Liver (tissue), 9 donors: ENCODE data around the gene WSCD1. TPM values are rescaled to one million over a fixed set of nuclear protein-coding genes. Genes with fewer than 3 reads are reported as not detected.

Source experiments
- DNase-seq: peaks from one replicate; pipeline ENCODE4 v3.0.0-alpha.2; 2017; ENCODE audit warnings: low spot score
- H3K27ac ChIP-seq, 2 donors: one replicate each; pipeline ENCODE4 v1.7.0; 2013; ENCODE audit warnings: inconsistent platforms in 2 of 2, low read length in 2 of 2, control low read depth in 1 of 2, low read depth in 1 of 2, mild to moderate bottlenecking in 1 of 2
- H3K27me3 ChIP-seq, 4 donors: one replicate each; pipeline versions ENCODE4 v1.6.1 to v1.7.0; 2013; ENCODE audit warnings: low read length in 3 of 4, inconsistent platforms in 1 of 4, mild to moderate bottlenecking in 1 of 4, moderate library complexity in 1 of 4; ENCODE audit not compliant: control insufficient read depth in 4 of 4, insufficient read depth in 4 of 4
- H3K36me3 ChIP-seq, 4 donors: one replicate each; pipeline versions ENCODE4 v1.6.1 to v1.7.0; 2013; ENCODE audit warnings: low read length in 3 of 4, mild to moderate bottlenecking in 3 of 4, low read depth in 1 of 4, moderate library complexity in 1 of 4; ENCODE audit not compliant: control insufficient read depth in 4 of 4, insufficient read depth in 3 of 4
- H3K4me1 ChIP-seq, 4 donors: one replicate each; pipeline versions ENCODE4 v1.6.1 to v1.7.0; 2013; ENCODE audit warnings: low read length in 3 of 4, mild to moderate bottlenecking in 3 of 4, moderate library complexity in 1 of 4; ENCODE audit not compliant: control insufficient read depth in 4 of 4, insufficient read depth in 4 of 4
- H3K4me3 ChIP-seq, 3 donors: one replicate each; pipeline versions ENCODE4 v1.6.1 to v1.7.0; 2013; ENCODE audit warnings: low read length in 3 of 3, control low read depth in 1 of 3, low read depth in 1 of 3, mild to moderate bottlenecking in 1 of 3
- H3K9ac ChIP-seq, 2 donors: one replicate each; pipeline ENCODE4 v1.7.0; 2013; ENCODE audit warnings: low read length in 2 of 2, mild to moderate bottlenecking in 2 of 2, moderate library complexity in 2 of 2, control low read depth in 1 of 2, low read depth in 1 of 2
- H3K9me3 ChIP-seq, 4 donors: one replicate each; pipeline versions ENCODE4 v1.6.1 to v1.7.0; 2013; ENCODE audit warnings: low read length in 3 of 4; ENCODE audit not compliant: control insufficient read depth in 4 of 4
- ATF3 ChIP-seq: IDR thresholded peaks from 2 replicates; pipeline ENCODE4 v1.6.1; 2016; ENCODE audit warnings: antibody characterized with exemption
- CTCF ChIP-seq: fragments of 150-350 bp; IDR thresholded peaks from 2 replicates; pipeline ENCODE4 v1.5.1; 2017; ENCODE audit warnings: improper control_type of control experiment, low read depth, low read length; ENCODE audit not compliant: missing input control
- EGR1 ChIP-seq, 2 donors: IDR thresholded peaks; 2 replicates each; pipeline ENCODE4 v1.6.1; 2016 to 2018; ENCODE audit warnings: antibody characterized with exemption in 2 of 2, low read depth in 2 of 2
- FOXA2 ChIP-seq: IDR thresholded peaks from 2 replicates; pipeline ENCODE4 v1.6.1; 2016; ENCODE audit warnings: antibody characterized with exemption
- GABPA ChIP-seq, 2 donors: IDR thresholded peaks in 1 of 2; conservative IDR thresholded peaks in 1 of 2; 2 replicates each; pipeline ENCODE4 v1.6.1; 2016; ENCODE audit warnings: antibody characterized with exemption in 2 of 2, mild to moderate bottlenecking in 1 of 2, moderate library complexity in 1 of 2
- HNF4A ChIP-seq, 2 donors: conservative IDR thresholded peaks; 2 replicates each; pipeline ENCODE4 v1.6.1; 2016; ENCODE audit warnings: antibody characterized with exemption in 2 of 2, mild to moderate bottlenecking in 2 of 2
- HNF4G ChIP-seq: IDR thresholded peaks from 2 replicates; pipeline ENCODE4 v1.6.1; 2016; ENCODE audit warnings: antibody characterized with exemption
- JUND ChIP-seq, 2 donors: IDR thresholded peaks; 2 replicates each; pipeline ENCODE4 v1.6.1; 2016; ENCODE audit warnings: antibody characterized with exemption in 2 of 2
- MAX ChIP-seq: IDR thresholded peaks from 2 replicates; pipeline ENCODE4 v1.6.1; 2016; ENCODE audit warnings: antibody characterized with exemption
- NR2F2 ChIP-seq: IDR thresholded peaks from 2 replicates; pipeline ENCODE4 v1.6.1; 2016; ENCODE audit warnings: antibody characterized with exemption
- RAD21 ChIP-seq, 2 donors: IDR thresholded peaks; 2 replicates each; pipeline ENCODE4 v1.6.1; 2016; ENCODE audit warnings: antibody characterized with exemption in 2 of 2, mild to moderate bottlenecking in 2 of 2
- REST ChIP-seq: IDR thresholded peaks from 2 replicates; pipeline ENCODE4 v1.6.1; 2016; ENCODE audit warnings: antibody characterized with exemption, mild to moderate bottlenecking
- SP1 ChIP-seq: IDR thresholded peaks from 2 replicates; pipeline ENCODE4 v1.6.1; 2018; ENCODE audit warnings: antibody characterized with exemption, mild to moderate bottlenecking
- TAF1 ChIP-seq: conservative IDR thresholded peaks from 2 replicates; pipeline ENCODE4 v1.6.1; 2016; ENCODE audit warnings: antibody characterized with exemption, mild to moderate bottlenecking
- YY1 ChIP-seq: IDR thresholded peaks from 2 replicates; pipeline ENCODE4 v1.6.1; 2016; ENCODE audit warnings: antibody characterized with exemption, mild to moderate bottlenecking
- ZBTB33 ChIP-seq: IDR thresholded peaks from 2 replicates; pipeline ENCODE4 v1.6.1; 2016; ENCODE audit warnings: antibody characterized with exemption
- WGBS: extraction: QIAGEN DNeasy Blood & Tissue Kit; methylation state at CpG from one replicate; pipeline ENCODE4 v1.1.7; 2013; 5-methylcytosine and 5-hydroxymethylcytosine counted together
- polyA plus RNA-seq, 2 donors: library from polyadenylated mRNA; stranded (reverse) in 1 of 2; unstranded in 1 of 2; fragments of 200-250 nt in 1 of 2; fragments of >200 nt in 1 of 2; fragmentation: Nextera tagmentation in 1 of 2; extraction: Ambion mirVana in 1 of 2; gene quantifications; one replicate each; pipeline versions ENCODE4 v1.2.1 to v1.2.3, GENCODE V29; 2013 to 2015
- total RNA-seq, 2 donors: library from RNA; depleted of rRNA; stranded (reverse); fragments of >200 nt; gene quantifications; one replicate each; pipeline ENCODE4 v1.2.3, GENCODE V29; 2014
- donor health status: healthy.
- donor health status: healthy.
- donor health status: healthy.
- donor health status: healthy.
- donor health status: healthy.

Gene WSCD1
- total and polyA plus RNA-seq, 4 donors, result 0.10 to 3.8 (median 1.3) TPM

GRCh38 chr17:6024576-6024975 is 45.6 kb upstream of the WSCD1 start:
- no peak overlapping the region for H3K4me3 ChIP-seq
- H3K9me3 ChIP-seq, result peaks cover 0 to 2% (median 0%) of the 10 kb centered on the region in 4 donors
- no peaks in the 10 kb centered on the region for H3K4me1 ChIP-seq
- WGBS, result 86% methylated on average over 6 of the region's 6 CpGs
- H3K9ac ChIP-seq, result no peak overlapping the region
- H3K27me3 ChIP-seq, result peaks cover 0 to 5% (median 0%) of the 10 kb centered on the region in 4 donors
- no peaks in the 10 kb centered on the region for H3K36me3 ChIP-seq
- DNase-seq, result no peak
- TF ChIP-seq ATF3 (no peak), JUND (IDR thresholded peaks at IDR 0.05) (no peak), EGR1 (IDR thresholded peaks at IDR 0.05; ENCODE audit: low read depth in 2 of 2) (no peak), CTCF (no peak), SP1 (no peak), REST (no peak), HNF4G (no peak), HNF4A (conservative IDR thresholded peaks at IDR 0.05) (no peak), FOXA2 (no peak)
- H3K27ac ChIP-seq, result no peak overlapping the region

GRCh38 chr17:6027342-6028024 is 42.7 kb upstream of the WSCD1 start:
- Histone ChIP-seq H3K27ac (no peak overlapping the region), H3K4me3 (no peak overlapping the region), H3K9ac (no peak overlapping the region), H3K4me1 (no peaks in the 10 kb centered on the region), H3K36me3 (no peaks in the 10 kb centered on the region), H3K27me3 (no peaks in the 10 kb centered on the region), H3K9me3 (peaks cover 0 to 2% (median 0%) of the 10 kb centered on the region in 4 donors)
- no peak for TF ChIP-seq TAF1
- no peak for TF ChIP-seq REST
- TF ChIP-seq EGR1 (IDR thresholded peaks at IDR 0.05; ENCODE audit: low read depth in 2 of 2), result no peak
- no peak for TF ChIP-seq SP1
- TF ChIP-seq ZBTB33, result no peak
- TF ChIP-seq FOXA2, result no peak
- TF ChIP-seq JUND (IDR thresholded peaks at IDR 0.05), result no peak
- no peak for TF ChIP-seq GABPA (IDR thresholded peaks at IDR 0.05 in 1 of 2, conservative IDR thresholded peaks at IDR 0.05 in 1 of 2)
- TF ChIP-seq ATF3, result no peak
- TF ChIP-seq NR2F2, result no peak
- TF ChIP-seq MAX, result no peak
- TF ChIP-seq YY1, result no peak
- TF ChIP-seq RAD21 (IDR thresholded peaks at IDR 0.05), result no peak
- 92% methylated on average over 12 of the region's 12 CpGs for WGBS
- no peak for DNase-seq
